HG03060 (cell line): ENCODE measurements around the gene BLACAT1.

Experiments
- ATAC-seq: cut with Tn5 transposase; IDR thresholded peaks from one replicate; pipeline ENCODE4 v1.9.1; 2021; ENCODE audit warnings: low read depth, moderate number of reproducible peaks; ENCODE audit not compliant: unreplicated experiment

Gene BLACAT1

DNA sequence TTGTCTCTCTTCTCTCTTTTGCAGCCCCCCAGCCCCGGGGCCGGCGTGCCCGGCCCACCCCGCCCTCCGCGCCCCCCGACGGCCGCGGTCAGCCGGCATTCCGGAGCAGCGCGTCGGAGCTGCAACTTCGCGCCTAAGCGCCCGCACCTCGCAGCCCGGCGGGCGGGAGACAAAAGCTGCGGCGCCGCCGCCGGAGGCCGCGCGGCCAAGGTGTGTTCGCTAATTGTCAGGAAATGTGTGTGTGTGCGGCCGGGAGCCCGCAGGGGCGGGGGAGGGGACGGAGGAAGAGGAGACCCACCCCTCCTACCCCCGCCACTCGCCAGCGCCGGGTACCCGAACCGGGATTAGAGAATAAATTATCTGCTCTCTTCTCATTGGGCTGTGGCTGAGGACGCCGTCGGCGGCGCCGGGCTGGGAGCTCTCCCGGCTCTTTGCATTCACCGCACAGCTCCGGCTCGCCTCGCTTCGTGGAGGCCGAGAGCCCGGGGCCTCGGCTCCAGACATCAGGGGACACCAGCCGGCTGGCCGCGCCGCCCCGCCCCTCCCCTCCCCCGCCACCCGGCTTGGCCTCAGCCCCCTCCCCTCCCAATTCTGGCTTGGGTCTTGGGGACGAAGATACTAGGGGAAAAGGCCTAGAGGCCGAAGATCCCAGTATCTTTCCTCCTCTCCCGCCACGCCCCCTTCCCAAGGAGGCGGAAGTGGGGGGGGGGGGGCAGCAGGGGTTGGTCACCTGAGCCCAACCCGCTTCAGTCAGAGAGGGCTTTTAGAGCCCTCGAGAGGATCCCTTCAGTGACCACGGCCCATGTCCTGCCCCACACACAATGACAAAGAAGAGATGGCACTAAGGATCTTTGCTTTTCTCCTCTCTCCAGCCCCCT lies 1.3 kb upstream of the BLACAT1 start:
- no peak for ATAC-seq

DNA sequence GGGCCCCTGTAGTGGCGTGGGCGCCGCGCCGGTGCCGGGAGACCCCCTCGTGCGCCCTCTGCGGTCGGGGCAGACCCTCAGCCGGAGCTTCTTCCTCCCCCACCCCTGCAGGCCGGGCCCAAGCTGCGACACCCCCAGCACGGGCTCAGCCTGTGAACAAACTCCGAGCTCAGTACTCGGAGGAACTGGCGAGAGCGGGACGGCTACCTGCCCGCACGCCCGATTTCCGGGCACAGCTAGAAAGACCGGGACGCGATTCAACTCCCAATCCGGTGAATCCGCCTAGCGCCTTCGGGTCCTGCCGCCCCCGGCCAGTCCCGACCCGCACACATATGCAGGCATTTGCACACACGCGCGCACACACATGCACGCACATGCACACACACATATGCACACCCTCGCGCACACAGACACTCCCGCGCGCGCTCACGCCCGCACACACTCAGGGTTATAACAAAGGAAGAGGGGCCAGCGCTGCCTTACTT lies 580 bp upstream of the BLACAT1 start:
- ATAC-seq: no peak

DNA sequence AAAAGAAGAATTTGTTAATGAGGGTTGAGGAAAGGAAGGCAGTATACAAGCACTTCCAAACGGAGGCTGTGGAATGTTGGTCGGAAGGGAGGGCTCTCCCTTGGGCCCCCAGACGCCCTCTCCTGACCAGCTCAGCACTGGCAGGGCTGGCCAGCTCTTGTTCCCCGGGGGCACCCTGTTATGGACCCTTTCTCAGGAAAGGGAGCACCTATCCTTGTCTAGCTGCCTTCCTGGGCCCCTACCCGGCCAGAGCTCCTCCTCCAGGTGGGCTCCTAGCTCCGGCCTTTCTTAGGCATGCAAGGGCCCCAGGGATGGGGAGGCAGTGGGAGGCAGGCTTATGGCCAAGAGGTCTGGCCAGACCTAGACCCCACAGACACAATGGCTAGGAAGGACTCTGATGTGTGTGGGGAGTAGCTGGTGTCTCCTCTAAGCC lies 926 bp downstream of the BLACAT1 start:
- ATAC-seq: no peak

DNA sequence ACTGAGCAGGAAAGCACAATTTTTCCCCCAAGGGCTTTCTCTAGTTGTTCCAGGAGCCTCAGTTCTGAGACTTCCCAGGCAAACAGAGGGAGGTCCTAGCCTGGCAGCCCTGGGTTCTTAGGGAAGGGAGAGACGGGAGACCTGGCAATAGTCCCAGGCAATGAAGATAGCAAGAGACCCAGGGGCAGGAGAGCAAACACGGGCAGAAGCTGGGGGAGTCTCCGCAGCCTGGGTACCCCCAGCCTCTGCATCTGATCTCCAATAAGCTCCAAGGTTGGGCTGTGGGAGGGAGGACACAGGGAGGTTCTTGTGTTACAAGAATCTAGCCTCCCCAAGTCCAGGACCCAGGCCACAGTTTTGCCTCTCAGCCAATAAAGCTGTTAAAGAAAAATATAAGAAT lies 2.4 kb downstream of the BLACAT1 start:
- ATAC-seq: no peak

DNA sequence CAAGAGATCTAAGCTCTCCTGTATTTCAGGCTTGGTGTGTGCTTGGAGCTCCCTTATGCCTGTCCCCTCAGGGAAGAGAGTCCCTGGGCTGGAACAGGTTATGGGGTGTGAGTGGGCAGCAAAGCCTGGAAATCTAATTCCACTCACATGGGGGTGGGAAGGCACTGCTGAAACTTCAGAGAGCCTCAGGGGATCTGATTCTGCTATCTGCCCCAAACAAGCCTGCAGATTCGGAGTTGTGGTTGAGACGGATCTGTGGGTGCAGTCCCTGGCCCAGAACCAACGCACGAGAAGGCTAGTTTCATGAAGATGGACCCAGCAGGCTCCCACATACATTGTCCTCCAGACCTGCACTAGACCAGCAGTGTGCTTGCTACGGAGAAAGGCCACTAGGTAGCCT lies 2.9 kb downstream of the BLACAT1 start:
- ATAC-seq: no peak

DNA sequence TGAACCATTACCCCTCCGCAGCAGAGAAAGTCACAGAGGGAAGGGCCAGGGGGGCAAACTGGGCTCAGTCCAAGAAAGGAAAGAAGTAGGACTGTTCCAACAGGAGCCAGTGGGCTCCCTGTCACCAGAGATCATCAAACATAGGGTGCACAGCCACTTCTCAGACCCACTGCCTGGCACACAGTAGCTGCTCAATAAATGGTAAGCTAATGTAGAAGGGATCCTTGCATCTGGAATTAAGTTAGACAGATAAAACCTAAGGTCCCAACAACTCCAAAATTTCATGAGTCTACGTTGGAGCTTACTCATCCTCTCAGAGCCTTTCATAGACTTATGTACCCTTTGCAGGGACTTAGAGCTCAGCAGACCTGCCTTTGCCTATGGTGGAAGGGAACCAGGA lies 3.5 kb downstream of the BLACAT1 start:
- ATAC-seq: no peak

DNA sequence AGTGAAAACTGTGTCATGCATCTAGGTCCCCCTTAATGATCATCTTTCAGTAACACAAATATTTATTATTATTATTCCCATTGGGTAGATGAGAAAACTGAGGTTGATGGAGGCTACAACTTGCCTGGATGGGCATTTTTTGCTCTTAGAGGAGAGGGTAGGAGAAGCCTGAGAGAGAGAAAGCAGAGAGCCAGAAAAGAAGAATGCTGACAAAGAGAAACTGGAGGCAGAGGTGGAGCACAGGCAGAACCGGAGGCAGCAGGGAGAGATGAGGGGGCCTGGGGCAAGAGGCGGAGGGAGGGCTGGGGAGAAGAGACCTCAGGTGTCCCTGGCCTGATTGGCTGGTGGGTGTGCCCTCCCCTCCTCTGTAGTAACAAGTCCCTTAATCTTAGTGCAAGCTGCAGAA lies 4.1 kb downstream of the BLACAT1 start:
- ATAC-seq: no peak

DNA sequence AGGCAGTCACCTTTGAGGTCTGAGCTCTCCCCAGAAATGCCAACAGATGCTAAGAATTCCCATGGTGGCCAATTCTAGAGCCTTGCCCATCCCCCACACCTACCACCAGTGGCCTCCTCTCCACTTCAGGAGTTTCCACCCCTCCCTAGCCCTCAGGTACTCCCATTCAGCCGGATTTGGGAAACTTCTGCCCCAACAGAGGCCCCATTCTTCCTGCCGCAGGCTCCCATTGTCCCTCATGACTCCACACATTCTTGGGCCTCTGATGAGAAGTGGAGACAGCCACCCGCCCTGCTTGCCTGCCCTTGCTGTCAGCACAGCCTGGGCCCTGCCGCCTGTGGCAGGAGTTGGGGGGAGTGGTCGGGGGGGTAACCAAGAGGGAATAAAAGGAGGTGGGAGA lies 4.6 kb downstream of the BLACAT1 start:
- no peak for ATAC-seq

DNA sequence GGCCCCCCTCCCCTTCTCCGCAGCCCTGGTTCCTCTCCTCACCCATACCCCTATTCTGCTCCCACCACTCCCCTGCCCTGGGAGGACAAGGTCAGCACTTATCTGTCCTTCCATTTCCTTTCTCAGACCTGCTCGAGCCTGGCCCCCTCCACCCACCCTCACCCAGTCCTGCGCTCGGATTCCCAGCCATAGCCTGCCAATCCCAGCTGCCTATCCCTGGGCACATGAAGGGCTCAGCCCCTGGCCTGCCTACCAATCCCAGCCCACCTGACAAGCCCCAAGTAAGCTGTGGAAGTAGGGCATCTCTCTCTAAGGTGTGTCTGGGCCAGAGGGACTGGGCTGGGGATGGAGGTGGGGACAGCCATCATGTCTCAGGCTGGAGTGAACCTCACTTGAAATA lies 5.4 kb downstream of the BLACAT1 start:
- no peak for ATAC-seq

DNA sequence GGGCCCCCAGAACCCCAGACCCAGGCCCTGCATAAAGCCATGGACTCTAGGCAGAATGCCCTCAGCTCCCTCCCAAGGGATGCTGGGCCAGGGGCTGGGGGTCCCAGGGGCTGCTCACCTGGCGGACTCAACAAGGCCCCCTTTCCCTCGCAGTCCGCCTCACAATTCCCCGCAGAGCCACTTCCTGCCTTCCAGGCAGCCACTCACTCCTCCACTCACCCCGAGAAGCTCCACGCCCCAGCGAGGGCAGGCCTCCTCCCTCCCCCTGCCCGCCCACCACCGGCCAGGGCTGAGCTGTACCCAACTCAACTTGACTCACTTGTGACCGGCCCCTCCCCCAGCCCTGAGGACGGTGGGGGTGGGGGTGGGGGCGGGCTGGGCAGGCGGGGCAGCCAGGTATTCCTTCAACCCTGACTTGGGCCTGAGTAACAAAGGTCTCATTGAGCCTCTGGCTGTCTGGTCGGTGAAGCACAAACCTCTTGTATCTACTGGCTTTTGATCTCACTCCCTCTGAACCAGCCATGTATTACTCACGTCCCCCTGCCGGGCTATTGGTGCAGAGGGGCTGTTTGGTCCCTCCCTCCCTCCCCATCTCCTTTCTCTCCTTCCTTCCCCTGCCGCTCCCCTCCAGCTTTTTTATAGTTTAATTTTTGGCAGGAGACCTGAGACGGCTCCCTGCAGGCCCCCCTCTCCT lies 5.9 kb downstream of the BLACAT1 start:
- ATAC-seq: no peak

DNA sequence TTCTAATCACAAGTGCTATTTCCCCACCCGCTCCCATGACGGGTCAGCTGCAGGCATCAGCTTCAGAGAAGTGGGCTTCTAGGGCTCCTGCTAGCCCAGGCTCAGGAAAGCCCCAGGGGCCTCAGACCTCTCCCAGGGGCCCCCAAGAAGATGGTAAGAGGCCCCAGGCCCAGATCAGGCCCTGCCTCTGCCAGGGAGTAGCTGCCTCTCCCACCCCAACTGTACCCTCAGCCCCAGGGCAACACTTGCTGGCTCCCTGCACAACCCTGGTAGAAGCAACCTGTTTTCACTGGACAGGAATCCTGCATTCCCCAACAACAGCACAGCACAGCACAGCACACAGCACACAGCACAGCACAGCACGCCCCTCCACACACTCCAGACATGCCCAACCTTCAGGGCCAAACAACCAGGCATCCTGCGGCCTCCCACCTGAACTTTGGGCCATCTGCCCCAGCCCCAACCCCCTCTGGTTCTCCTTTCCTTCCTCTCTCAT lies 6.5 kb downstream of the BLACAT1 start:
- ATAC-seq: no peak

DNA sequence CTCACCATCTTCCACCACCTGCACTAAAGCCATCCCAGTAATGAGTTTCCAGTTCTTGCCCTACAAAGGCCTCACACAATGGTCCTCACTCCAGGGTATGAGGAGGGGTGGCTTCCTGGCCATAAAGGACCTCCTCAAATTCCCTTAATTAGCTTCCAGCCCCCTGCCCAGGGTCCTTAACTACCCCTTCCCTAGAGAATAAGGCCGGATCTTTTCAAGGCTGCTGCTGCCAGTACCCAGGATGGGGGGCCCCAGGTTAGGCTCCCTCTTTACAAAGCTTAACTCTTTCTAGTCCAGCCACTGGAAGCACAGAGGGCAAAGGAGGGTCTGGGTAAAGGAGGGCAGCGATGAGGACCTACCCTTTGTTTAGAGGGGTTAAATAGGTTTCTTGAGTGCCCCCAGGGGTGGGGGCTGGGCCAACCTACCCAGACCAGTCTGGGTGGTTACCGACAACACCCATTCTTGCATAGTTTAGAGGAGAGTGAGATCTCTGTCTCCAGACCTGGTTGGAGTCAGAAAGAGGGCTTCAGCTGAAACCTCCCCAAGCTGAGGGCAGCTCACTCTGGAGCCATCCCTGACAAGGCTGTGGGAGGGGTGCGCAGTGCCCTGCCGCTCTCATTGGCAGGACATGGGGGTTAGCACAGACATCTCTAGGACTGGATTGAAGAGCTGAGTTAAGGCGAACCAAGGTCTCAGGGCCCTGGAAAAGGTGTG lies 7.1 kb downstream of the BLACAT1 start:
- no peak for ATAC-seq

DNA sequence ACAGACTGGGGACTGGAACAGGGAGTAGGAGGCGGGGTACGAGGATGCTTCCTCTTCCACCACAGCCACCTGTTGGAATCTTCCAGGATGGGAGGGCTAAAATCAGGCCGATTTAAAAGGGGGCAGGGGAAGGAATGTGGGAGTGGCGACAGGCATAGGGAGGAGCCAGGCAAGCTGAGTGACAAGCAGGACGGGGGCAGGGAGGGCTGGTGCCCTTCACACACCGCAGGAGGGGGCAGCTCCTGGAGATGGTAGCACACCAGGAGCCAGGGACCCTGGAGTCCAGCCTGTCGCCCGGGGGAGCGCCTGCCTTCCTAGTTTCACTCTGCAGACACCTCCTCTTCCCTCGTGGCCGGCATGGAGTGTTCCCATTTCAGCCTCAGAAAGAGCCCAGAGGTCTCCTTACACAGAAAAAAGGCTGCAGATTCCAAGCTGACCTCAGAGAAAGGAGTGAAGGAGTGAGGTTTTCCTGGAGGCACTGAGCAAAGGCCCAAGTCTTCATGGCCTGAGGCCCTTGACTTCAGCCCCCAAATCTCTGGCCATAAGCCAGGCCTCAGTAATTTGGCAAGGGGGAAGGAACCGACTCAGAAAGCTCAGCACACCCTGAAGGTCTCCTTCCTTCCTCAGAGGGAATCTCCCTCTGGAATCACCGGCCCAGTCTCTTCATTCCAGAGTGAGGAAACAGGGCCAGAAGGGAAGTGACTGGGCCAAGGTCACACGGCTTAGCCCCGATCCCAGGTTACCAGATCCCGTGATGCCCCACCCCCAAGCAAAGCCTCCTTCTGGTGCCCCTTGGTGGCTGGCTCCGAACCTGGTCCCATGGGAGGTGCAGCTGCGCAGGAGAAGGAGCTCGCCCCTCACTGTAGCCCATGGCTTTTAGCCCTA lies 8.1 kb downstream of the BLACAT1 start:
- no peak for ATAC-seq

DNA sequence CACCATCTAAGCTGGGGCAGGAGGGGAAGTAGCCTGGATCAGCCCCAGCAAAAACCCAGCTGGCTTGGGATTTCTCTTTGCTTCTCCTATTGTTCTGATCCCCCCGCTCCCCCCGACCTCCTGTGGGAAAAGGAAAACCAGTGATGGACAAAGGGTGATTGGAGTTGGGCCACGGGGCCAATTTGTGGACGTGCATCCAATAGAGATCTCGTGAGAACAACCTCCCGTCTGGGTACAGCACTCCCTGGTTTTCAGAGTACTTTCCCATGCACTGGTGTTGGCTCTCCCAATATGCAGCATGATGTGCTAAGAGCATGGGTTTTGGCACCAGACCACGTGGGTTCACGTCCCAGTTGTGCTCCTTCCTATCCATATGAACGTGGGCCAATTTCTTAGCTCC lies 9.0 kb downstream of the BLACAT1 start:
- ATAC-seq: no peak

DNA sequence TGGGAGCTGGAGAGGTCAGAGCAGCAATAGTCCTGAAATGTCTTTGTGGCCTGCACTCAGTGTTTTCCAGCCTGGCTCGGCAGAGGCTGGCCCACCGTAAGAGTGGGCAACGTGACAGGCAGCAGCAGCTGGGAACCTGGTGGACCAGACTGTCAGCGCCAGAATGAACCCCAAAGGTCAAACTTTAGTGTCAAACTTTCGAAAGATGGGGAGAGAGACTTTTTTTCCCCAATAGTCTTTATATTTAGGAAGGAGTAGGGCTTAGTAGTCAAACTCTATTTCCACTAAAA lies 10.3 kb downstream of the BLACAT1 start:
- no peak for ATAC-seq

DNA sequence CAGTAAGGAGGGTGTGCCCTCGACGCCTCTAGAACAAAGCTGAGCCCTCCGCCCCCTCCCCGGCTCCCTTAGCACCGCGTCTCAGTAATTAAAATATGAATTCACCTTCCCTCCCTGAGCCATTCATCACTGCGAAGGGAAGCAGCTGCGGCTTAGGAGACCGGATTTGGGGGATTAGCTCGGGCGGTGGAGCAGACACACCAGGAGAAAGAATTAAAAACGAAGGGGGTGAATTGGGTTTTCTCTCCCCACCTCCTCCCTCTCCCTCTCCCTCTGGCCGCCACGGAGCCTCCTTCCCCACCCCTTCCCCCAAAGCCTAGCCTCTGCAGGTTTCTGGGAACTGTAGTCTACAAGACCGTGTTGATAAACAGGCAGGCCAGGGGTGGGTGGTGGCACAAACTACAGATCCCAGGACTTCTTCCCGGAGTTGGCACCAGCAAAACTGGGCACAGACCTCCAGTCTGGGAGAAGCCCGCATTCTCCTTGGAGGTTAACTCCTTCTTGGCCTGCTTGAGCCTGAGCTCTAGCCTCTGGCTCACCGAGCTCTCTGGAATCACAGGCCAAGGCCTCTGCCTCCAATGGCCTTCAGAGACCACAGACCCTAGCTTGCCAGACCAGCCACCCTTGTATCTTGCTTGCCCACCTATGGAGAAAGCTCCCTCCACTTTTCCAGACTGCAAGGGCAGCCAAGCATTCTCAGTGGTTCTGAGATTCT lies 10.8 kb downstream of the BLACAT1 start:
- ATAC-seq: no peak

DNA sequence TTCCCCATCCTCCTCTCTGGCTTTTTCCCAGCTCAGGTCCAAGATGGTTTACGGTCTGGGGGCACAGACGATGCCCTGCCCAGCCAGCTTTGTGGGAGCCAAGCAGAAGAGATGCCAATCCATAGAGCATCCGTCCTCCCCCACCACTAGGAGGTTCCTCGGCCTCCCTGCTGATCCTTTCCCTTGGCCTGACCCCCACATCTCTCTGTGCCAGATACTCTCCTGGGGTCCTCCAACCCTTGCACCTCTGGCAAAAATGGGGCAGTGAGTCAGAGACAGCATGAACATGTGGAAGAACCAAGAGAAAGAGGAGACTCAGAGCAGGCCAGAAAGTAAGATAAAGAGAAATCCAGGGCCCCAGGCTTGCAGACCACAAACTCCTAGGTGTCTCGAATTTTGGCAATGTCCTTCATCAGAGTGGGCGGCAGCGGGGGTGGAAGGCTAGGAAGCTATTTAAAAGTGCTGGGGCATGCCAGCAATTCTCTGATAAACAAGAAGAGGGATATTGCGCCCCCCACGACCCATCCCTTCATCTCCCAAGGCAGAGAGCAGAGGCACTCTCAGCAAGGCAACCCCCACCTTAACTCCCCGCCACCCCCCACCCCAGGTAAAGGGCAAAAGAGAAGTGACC lies 11.4 kb downstream of the BLACAT1 start:
- no peak for ATAC-seq

DNA sequence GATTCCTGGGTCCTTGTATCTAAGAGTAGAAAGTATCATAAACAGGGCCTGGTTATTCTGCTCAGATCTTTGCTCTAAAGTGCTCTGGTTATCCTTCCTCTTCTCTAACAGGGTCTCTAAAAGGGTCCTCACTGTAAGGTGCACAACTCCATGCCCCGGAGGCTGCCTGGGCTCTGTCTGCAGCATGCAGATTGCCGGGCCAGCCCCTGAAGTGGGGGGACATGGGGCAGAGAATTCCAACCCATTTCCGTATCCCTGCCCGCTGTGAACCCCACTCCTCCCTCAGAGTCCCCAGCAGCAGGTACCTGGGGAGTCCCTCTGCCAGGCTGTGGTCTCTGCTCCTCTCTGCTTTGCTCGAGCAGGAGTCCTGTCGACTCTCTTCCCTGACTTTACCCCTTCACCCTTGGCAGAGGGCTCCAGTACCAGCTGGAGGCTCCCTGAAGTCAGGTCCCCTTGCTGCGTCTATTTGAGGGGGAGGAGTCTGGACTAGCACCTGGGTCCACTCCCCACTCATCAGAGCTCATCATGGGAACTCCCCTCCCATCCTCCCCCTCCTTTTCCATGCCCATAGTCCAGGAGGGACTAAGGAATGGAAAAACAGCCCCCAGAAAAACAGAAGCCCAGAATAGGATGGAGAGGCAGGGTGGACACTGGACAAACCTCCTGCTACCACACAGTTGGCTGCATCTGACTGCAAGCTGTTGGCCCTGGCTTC lies 12.1 kb downstream of the BLACAT1 start:
- ATAC-seq: no peak
